Neural progenitor cell (in vitro differentiated cells): Measurements from ENCODE around the gene PAX1. TPM values are rescaled to one million over a fixed set of nuclear protein-coding genes. Genes with fewer than 3 reads are reported as not detected.
A peak's percentile ranks its signal among the peaks of the same experiment; 100 is the strongest.

Source experiments
- DNase-seq: peaks from one replicate; pipeline ENCODE4 v3.0.0-alpha.2; 2016; ENCODE audit warnings: low spot score
- H2AFZ ChIP-seq: fragments of 200-600 bp; sonication (generic); replicated peaks from 2 replicates; pipeline ENCODE4 v1.6.1; 2016; ENCODE audit warnings: antibody characterized with exemption
- H3F3A ChIP-seq: fragments of 200-600 bp; sonication (generic); 2 replicates; pipeline ENCODE4 v1.6.1; 2016; ENCODE audit warnings: antibody characterized with exemption, low read depth
- H3K27ac ChIP-seq: fragments of 200-600 bp; sonication (generic); 2 replicates; pipeline ENCODE4 v1.5.1; 2016; ENCODE audit warnings: mild to moderate bottlenecking
- H3K27me3 ChIP-seq: fragments of 200-600 bp; sonication (generic); 2 replicates; pipeline ENCODE4 v1.6.1; 2016; ENCODE audit warnings: mild to moderate bottlenecking, moderate library complexity
- H3K36me3 ChIP-seq: fragments of 200-600 bp; sonication (generic); 2 replicates; pipeline ENCODE4 v1.5.1; 2016
- H3K4me1 ChIP-seq: fragments of 200-600 bp; sonication (generic); 2 replicates; pipeline ENCODE4 v1.6.1; 2016; ENCODE audit warnings: mixed run types
- H3K4me2 ChIP-seq: fragments of 200-600 bp; sonication (generic); 2 replicates; pipeline ENCODE4 v1.6.1; 2016
- H3K4me3 ChIP-seq: fragments of 200-600 bp; sonication (generic); 2 replicates; pipeline ENCODE4 v1.5.1; 2016
- H3K79me2 ChIP-seq: fragments of 200-600 bp; sonication (generic); 2 replicates; pipeline ENCODE4 v1.6.1; 2016; ENCODE audit warnings: low read depth
- H3K9ac ChIP-seq: fragments of 200-600 bp; sonication (generic); 2 replicates; pipeline ENCODE4 v1.6.1; 2016
- H3K9me3 ChIP-seq: fragments of 200-600 bp; sonication (generic); 2 replicates; pipeline ENCODE4 v1.5.1; 2016; ENCODE audit warnings: low read depth
- H4K20me1 ChIP-seq: fragments of 200-600 bp; sonication (generic); 2 replicates; pipeline ENCODE4 v1.6.1; 2016; ENCODE audit warnings: low read depth
- H3K27ac Mint-ChIP-seq: 3 replicates; pipeline ENCODE4 v1.8.0; 2021; ENCODE audit warnings: mixed read lengths
- H3K27me3 Mint-ChIP-seq: 2 replicates; pipeline ENCODE4 v1.8.0; 2022; ENCODE audit warnings: low read depth, mild to moderate bottlenecking, inconsistent platforms, moderate library complexity, mixed read lengths; ENCODE audit not compliant: insufficient read depth
- H3K36me3 Mint-ChIP-seq: 3 replicates; pipeline ENCODE4 v1.8.0; 2021; ENCODE audit warnings: mixed read lengths
- H3K4me1 Mint-ChIP-seq: 3 replicates; pipeline ENCODE4 v1.8.0; 2021; ENCODE audit warnings: mixed read lengths
- H3K4me3 Mint-ChIP-seq: 3 replicates; pipeline ENCODE4 v1.8.0; 2021; ENCODE audit warnings: mild to moderate bottlenecking, moderate library complexity, mixed read lengths
- H3K9me3 Mint-ChIP-seq: 3 replicates; pipeline ENCODE4 v1.8.0; 2020; ENCODE audit warnings: mixed read lengths
- CTCF ChIP-seq: fragments of 200-600 bp; sonication (generic); IDR thresholded peaks from 2 replicates; pipeline ENCODE4 v1.5.1; 2017; ENCODE audit warnings: antibody characterized with exemption, mild to moderate bottlenecking
- EZH2 ChIP-seq: fragments of 200-600 bp; sonication (generic); IDR thresholded peaks from 2 replicates; pipeline ENCODE4 v1.6.1; 2017; ENCODE audit warnings: antibody characterized with exemption, mild to moderate bottlenecking, moderate library complexity
- EZH2phosphoT487 ChIP-seq: fragments of 200-600 bp; sonication (generic); IDR thresholded peaks from 2 replicates; pipeline ENCODE4 v1.6.1; 2017; ENCODE audit warnings: antibody characterized with exemption
- total RNA-seq: library from RNA; depleted of rRNA; stranded (reverse); fragments of >200 nt; gene quantifications from 2 replicates; pipeline ENCODE4 v1.2.3, GENCODE V29; 2015; ENCODE audit warnings: low replicate concordance

PAX1 gene
- total RNA-seq, 1 donor from 2014 or later: not detected

- no peak overlapping the region for H3K27ac ChIP-seq
- peaks cover 3% of the 10 kb centered on the region for H3K9me3 Mint-ChIP-seq
- peak overlapping the region; percentile 71 for H3K4me3 Mint-ChIP-seq
- H3K9me3 ChIP-seq: no peaks in the 10 kb centered on the region
- DNase-seq: peak; percentile 94
- H3K4me3 ChIP-seq: peak overlapping the region; percentile 38
- peak overlapping the region; percentile 74 for H3K4me2 ChIP-seq
- peaks cover 7% of the 10 kb centered on the region for H3F3A ChIP-seq
- peaks cover 8% of the 10 kb centered on the region for H3K4me1 ChIP-seq
- H3K27ac Mint-ChIP-seq: no peak overlapping the region
- no peaks in the 10 kb centered on the region for H3K36me3 Mint-ChIP-seq
- H3K79me2 ChIP-seq: no peaks in the 10 kb centered on the region
- H2AFZ ChIP-seq: peak overlapping the region; percentile 65
- peak; percentile 84 for TF ChIP-seq CTCF
- no peak for TF ChIP-seq EZH2phosphoT487
- peak; percentile 16 for TF ChIP-seq EZH2
- peaks cover 7% of the 10 kb centered on the region for H3K4me1 Mint-ChIP-seq
- peaks cover 95% of the 10 kb centered on the region for H4K20me1 ChIP-seq
- H3K27me3 ChIP-seq: peaks cover 100% of the 10 kb centered on the region
- H3K36me3 ChIP-seq: no peaks in the 10 kb centered on the region
- H3K27me3 Mint-ChIP-seq: peaks cover 94% of the 10 kb centered on the region
- no peak overlapping the region for H3K9ac ChIP-seq
Measured at GRCh38 chr20:21702553-21703470, 2.7 kb upstream of the PAX1 start.

GRCh38 chr20:21703717-21704407 lies 1.6 kb upstream of the PAX1 start:
- H3K27me3 Mint-ChIP-seq: peaks cover 94% of the 10 kb centered on the region
- peaks cover 95% of the 10 kb centered on the region for H4K20me1 ChIP-seq
- H3K4me3 ChIP-seq: peak overlapping the region; percentile 38

More at GRCh38 chr20:21703717-21704407, 1.6 kb upstream of the PAX1 start:
- Histone ChIP-seq H3K79me2 (no peaks in the 10 kb centered on the region), H3F3A (peaks cover 7% of the 10 kb centered on the region), H3K27me3 (peaks cover 100% of the 10 kb centered on the region), H3K36me3 (no peaks in the 10 kb centered on the region), H3K9ac (no peak overlapping the region), H3K27ac (no peak overlapping the region), H3K4me2 (peak overlapping the region; percentile 74), H2AFZ (no peak overlapping the region), H3K9me3 (no peaks in the 10 kb centered on the region), H3K4me1 (peaks cover 8% of the 10 kb centered on the region)
- Mint-ChIP-seq H3K4me1 (peaks cover 7% of the 10 kb centered on the region), H3K4me3 (peak overlapping the region; percentile 72), H3K27ac (no peak overlapping the region), H3K36me3 (no peaks in the 10 kb centered on the region), H3K9me3 (peaks cover 3% of the 10 kb centered on the region)
- no peak for DNase-seq
- TF ChIP-seq CTCF (no peak), EZH2 (peak; percentile 8), EZH2phosphoT487 (no peak)
